NAMALWA (cell line): ENCODE data around the gene DYNC1I2.
"Not testable (repeated sequence)": the region's sequence is repeated elsewhere in the genome, so short reads cannot be mapped to it uniquely, and the experiment has no call there.

Experiments
- DNase-seq: peaks from one replicate; pipeline ENCODE4 v3.0.0-alpha.2; 2015; ENCODE audit warnings: low spot score

Gene DYNC1I2

GRCh38 chr2:171774581-171774980 lies 87.3 kb downstream of the DYNC1I2 start:
- DNase-seq, result not testable (repeated sequence)

GRCh38 chr2:171778515-171778914 lies 91.2 kb downstream of the DYNC1I2 start:
- no peak for DNase-seq

- no peak for DNase-seq
These were observed 98.2 kb downstream of the DYNC1I2 start for GRCh38 chr2:171785450-171785849.

GRCh38 chr2:171787333-171788072 lies 100.2 kb downstream of the DYNC1I2 start:
- DNase-seq, result no peak

- DNase-seq, result no peak
These were observed 101.2 kb downstream of the DYNC1I2 start for GRCh38 chr2:171788316-171788993.

GRCh38 chr2:171789956-171790355 lies 102.7 kb downstream of the DYNC1I2 start:
- no peak for DNase-seq

- DNase-seq, result no peak
These were observed 104.1 kb downstream of the DYNC1I2 start for GRCh38 chr2:171791361-171791760.

GRCh38 chr2:171792157-171792556 lies 104.9 kb downstream of the DYNC1I2 start:
- DNase-seq, result no peak

- DNase-seq, result no peak
These were observed 105.8 kb downstream of the DYNC1I2 start for GRCh38 chr2:171792886-171793580.

GRCh38 chr2:171793691-171794678 lies 106.7 kb downstream of the DYNC1I2 start:
- DNase-seq, result no peak

- DNase-seq, result no peak
These were observed 107.6 kb downstream of the DYNC1I2 start for GRCh38 chr2:171794918-171795317.
